Measurements from ENCODE around the gene SMCO4. TPM values are rescaled to one million over a fixed set of nuclear protein-coding genes. Genes with fewer than 3 reads are reported as not detected.
"Not testable (repeated sequence)": the region's sequence is repeated elsewhere in the genome, so short reads cannot be mapped to it uniquely, and the experiment has no call there.

Gene SMCO4
- total RNA-seq, 2 experiments from 2014 or later: 0.30 TPM; not detected in 1

DNA sequence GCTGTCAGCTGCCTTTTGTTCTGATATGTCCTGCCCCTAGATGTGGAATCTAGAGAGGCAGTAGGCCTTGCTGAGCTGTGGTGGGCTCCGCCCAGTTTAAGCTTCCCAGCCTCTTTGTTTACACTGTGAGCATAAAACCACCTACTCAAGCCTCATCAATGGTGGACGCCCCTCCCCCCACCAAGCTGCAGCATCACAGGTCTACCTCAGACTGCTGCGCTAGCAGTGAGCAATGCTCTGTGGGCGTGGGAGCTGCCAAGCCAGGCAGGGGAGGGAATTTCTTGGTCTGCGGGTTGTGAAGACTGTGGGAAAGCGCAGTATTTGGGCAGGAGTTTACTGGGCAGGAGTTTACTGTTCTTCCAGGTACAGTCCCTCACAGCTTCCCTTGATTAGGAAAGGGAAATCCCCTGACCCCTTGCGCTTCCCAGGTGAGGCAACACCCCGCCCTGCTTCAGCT, 98.5 kb downstream of the SMCO4 start:
- intact Hi-C loops (cut with DNase I, micrococcal nuclease): no loop called here
- H3K4me3 ChIP-seq (ENCODE audit: low read length): no peak overlapping the region
- H3K36me3 Mint-ChIP-seq (ENCODE audit: low read depth): no peaks in the 10 kb centered on the region
- H3K4me3 Mint-ChIP-seq: no peak overlapping the region
- H3K4me1 Mint-ChIP-seq (ENCODE audit: low read depth): no peaks in the 10 kb centered on the region
- peaks cover 0 to 8% of the 10 kb centered on the region in 2 experiments for H3K9me3 ChIP-seq (ENCODE audit: control insufficient read depth in 1 of 2, insufficient read depth in 1 of 2, low read length in 2 of 2)
- TF ChIP-seq, protein P1, sequence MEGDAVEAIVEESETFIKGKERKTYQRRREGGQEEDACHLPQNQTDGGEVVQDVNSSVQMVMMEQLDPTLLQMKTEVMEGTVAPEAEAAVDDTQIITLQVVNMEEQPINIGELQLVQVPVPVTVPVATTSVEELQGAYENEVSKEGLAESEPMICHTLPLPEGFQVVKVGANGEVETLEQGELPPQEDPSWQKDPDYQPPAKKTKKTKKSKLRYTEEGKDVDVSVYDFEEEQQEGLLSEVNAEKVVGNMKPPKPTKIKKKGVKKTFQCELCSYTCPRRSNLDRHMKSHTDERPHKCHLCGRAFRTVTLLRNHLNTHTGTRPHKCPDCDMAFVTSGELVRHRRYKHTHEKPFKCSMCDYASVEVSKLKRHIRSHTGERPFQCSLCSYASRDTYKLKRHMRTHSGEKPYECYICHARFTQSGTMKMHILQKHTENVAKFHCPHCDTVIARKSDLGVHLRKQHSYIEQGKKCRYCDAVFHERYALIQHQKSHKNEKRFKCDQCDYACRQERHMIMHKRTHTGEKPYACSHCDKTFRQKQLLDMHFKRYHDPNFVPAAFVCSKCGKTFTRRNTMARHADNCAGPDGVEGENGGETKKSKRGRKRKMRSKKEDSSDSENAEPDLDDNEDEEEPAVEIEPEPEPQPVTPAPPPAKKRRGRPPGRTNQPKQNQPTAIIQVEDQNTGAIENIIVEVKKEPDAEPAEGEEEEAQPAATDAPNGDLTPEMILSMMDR (IDR thresholded peaks at IDR 0.05): no peak
- DNase-seq (peak in 7 of 14 experiments; percentile 4 to 66 (median 25)), ATAC-seq (ENCODE audit: poor library complexity) (peak; percentile 62)
- H3K27ac ChIP-seq (ENCODE audit: low read depth in 1 of 2, low read length in 2 of 2): no peak overlapping the region
- H3K4me1 ChIP-seq (ENCODE audit: insufficient read depth, low read length): no peaks in the 10 kb centered on the region
- no peaks in the 10 kb centered on the region for H3K36me3 ChIP-seq (ENCODE audit: insufficient read depth, low read length)
- CTCF ChIA-PET: no interaction called here
- POLR2A ChIA-PET: no interaction called here
- H3K27me3 Mint-ChIP-seq: peaks cover 23% of the 10 kb centered on the region
- H3K27me3 ChIP-seq (ENCODE audit: control insufficient read depth in 1 of 2, insufficient read depth in 2 of 2, low read length in 2 of 2): no peaks in the 10 kb centered on the region
- H3K9me3 Mint-ChIP-seq: no peaks in the 10 kb centered on the region
- H3K27ac Mint-ChIP-seq: no peak overlapping the region

DNA sequence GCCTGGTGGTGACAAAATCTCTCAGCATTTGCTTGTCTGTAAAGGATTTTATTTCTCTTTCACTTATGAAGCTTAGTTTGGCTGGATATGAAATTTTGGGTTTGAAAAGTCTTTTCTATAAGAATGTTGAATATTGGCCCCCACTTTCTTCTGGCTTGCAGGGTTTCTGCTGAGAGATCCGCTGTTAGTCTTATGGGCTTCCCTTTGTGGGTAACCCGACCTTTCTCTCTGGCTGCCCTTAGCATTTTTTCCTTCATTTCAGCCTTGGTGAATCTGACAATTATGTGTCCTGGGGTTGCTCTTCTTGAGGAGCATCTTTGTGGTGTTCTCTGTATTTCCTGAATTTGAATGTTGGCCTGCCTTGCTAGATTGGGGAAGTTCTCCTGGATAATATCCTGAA, 100.0 kb downstream of the SMCO4 start:
- DNase-seq; H3K9me3 Mint-ChIP-seq; H3K9me3 ChIP-seq (ENCODE audit: control insufficient read depth in 1 of 2, insufficient read depth in 1 of 2, low read length in 2 of 2); H3K27ac ChIP-seq (ENCODE audit: low read depth in 1 of 2, low read length in 2 of 2); H3K4me3 ChIP-seq (ENCODE audit: low read length); H3K36me3 ChIP-seq (ENCODE audit: insufficient read depth, low read length); H3K4me1 Mint-ChIP-seq (ENCODE audit: low read depth); intact Hi-C loops (cut with DNase I, micrococcal nuclease); H3K27me3 ChIP-seq (ENCODE audit: control insufficient read depth in 1 of 2, insufficient read depth in 2 of 2, low read length in 2 of 2); ATAC-seq (ENCODE audit: poor library complexity); H3K27ac Mint-ChIP-seq; CTCF ChIA-PET; POLR2A ChIA-PET; H3K36me3 Mint-ChIP-seq (ENCODE audit: low read depth); H3K4me3 Mint-ChIP-seq; H3K4me1 ChIP-seq (ENCODE audit: insufficient read depth, low read length): not testable (repeated sequence)
- peaks cover 23% of the 10 kb centered on the region for H3K27me3 Mint-ChIP-seq

GRCh38 chr11:93432247-93432646, 110.9 kb downstream of the SMCO4 start:
- Histone ChIP-seq H3K4me3 (ENCODE audit: low read length) (no peak overlapping the region), H3K36me3 (ENCODE audit: insufficient read depth, low read length) (no peaks in the 10 kb centered on the region), H3K4me1 (ENCODE audit: insufficient read depth, low read length) (no peaks in the 10 kb centered on the region), H3K9me3 (ENCODE audit: control insufficient read depth in 1 of 2, insufficient read depth in 1 of 2, low read length in 2 of 2) (no peaks in the 10 kb centered on the region), H3K27ac (ENCODE audit: low read depth in 1 of 2, low read length in 2 of 2) (no peak overlapping the region), H3K27me3 (ENCODE audit: control insufficient read depth in 1 of 2, insufficient read depth in 2 of 2, low read length in 2 of 2) (no peaks in the 10 kb centered on the region)
- H3K4me1 Mint-ChIP-seq (ENCODE audit: low read depth): no peaks in the 10 kb centered on the region
- no peaks in the 10 kb centered on the region for H3K36me3 Mint-ChIP-seq (ENCODE audit: low read depth)
- ChIA-PET POLR2A (no interaction called here), CTCF (no interaction called here)
- H3K9me3 Mint-ChIP-seq: no peaks in the 10 kb centered on the region
- intact Hi-C loops (cut with DNase I, micrococcal nuclease): no loop called here
- no peaks in the 10 kb centered on the region for H3K27me3 Mint-ChIP-seq
- DNase-seq (no peak), ATAC-seq (ENCODE audit: poor library complexity) (no peak)
- no peak overlapping the region for H3K4me3 Mint-ChIP-seq
- TF ChIP-seq, protein P1 (IDR thresholded peaks at IDR 0.05): no peak
- H3K27ac Mint-ChIP-seq: no peak overlapping the region

Other genes with a start within 250 kb of the SMCO4 start
- gene DEUP1, start 212.6 kb downstream of the SMCO4 start, total RNA-seq: not detected
- 10 to 100 TPM; 11.2 to 13.1 TPM for gene CEP295, start 118.3 kb upstream of the SMCO4 start, total RNA-seq
- 100 to 1,000 TPM; 161 to 173 TPM for gene TAF1D, start 198.1 kb upstream of the SMCO4 start, total RNA-seq
- 1 to 10 TPM; 6.8 to 8.0 TPM for gene C11orf54, start 198.3 kb upstream of the SMCO4 start, total RNA-seq
- gene MED17, start 240.9 kb upstream of the SMCO4 start, total RNA-seq: 10 to 100 TPM; 63.1 to 63.6 TPM

Measured in CD4-positive, alpha-beta T cell (primary cell).